Right atrium auricular region (tissue), 2 donors: Measurements from ENCODE around the gene PTPN7. TPM values are rescaled to one million over a fixed set of nuclear protein-coding genes. Genes with fewer than 3 reads are reported as not detected.
"Not testable (repeated sequence)": the region's sequence is repeated elsewhere in the genome, so short reads cannot be mapped to it uniquely, and the experiment has no call there.

Experiments
- DNase-seq: peaks from one replicate; pipeline ENCODE4 v3.0.0-alpha.2; 2019; ENCODE audit warnings: low spot score
- H3K27ac ChIP-seq, 2 donors: fragments of 200-600 bp; sonication (generic); 1 replicate in 1 of 2; 2 replicates in 1 of 2; pipeline ENCODE4 v1.5.1; 2016 to 2019
- H3K27me3 ChIP-seq, 2 donors: fragments of 200-600 bp; sonication (generic); one replicate each; pipeline versions ENCODE4 v1.5.1 to v1.6.0; 2017 to 2019
- H3K36me3 ChIP-seq: fragments of 200-600 bp; sonication (generic); one replicate; pipeline ENCODE4 v1.5.1; 2016
- H3K4me1 ChIP-seq, 2 donors: fragments of 200-600 bp; sonication (generic); one replicate each; pipeline versions ENCODE4 v1.5.1 to v1.6.0; 2017 to 2019
- H3K4me3 ChIP-seq, 2 donors: fragments of 200-600 bp; sonication (generic); 1 replicate in 1 of 2; 2 replicates in 1 of 2; pipeline ENCODE4 v1.5.1; 2017 to 2019; ENCODE audit warnings: mild to moderate bottlenecking in 1 of 2, moderate library complexity in 1 of 2
- H3K9me3 ChIP-seq, 2 donors: fragments of 200-600 bp; sonication (generic); one replicate each; pipeline ENCODE4 v1.5.1; 2019
- total RNA-seq, 2 donors: library from RNA; depleted of rRNA; stranded (reverse); fragments of >200 nt; gene quantifications; one replicate each; pipeline ENCODE4 v1.1.0, GENCODE V29; 2016
- TF ChIP-seq, protein P1 (sequence below), 2 donors: fragments of 200-600 bp; sonication (generic); IDR thresholded peaks; one replicate each; pipeline ENCODE4 v1.5.1; 2019; ENCODE audit warnings: antibody characterized with exemption in 2 of 2

The PTPN7 gene
- total RNA-seq, 2 donors from 2014 or later: 0.41 to 0.63 TPM

DNA sequence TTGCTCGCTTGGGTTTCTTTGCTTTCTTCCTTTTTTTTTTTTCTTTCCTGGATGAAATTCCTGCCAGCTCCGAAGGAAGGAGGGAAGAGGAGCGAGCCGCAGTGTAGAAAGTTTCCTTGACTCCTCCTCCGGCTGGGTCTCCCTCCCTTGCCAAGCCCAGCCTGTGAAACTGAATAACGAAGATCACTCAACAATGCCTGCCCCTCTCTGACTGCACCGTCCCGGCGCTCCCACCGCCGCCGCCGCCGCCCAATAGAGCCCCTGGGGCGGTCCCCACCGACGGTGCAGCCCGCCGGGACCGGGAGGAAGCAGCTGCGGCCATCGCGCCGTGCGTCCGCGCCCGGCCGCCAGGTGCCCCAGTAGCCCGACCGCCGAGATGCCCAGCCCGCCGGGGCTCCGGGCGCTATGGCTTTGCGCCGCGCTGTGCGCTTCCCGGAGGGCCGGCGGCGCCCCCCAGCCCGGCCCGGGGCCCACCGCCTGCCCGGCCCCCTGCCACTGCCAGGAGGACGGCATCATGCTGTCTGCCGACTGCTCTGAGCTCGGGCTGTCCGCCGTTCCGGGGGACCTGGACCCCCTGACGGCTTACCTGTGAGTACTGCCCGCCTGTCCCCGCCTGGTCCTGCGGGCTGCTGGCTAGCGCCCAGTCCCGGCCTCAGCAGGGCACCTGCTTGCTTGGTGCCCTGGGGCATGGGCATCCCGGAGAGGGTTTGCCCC lies 33.4 kb upstream of the PTPN7 start, which contains the start of gene LGR6:
Gene LGR6 (plus strand): TSS at position 186 of the 714 bp plus-strand sequence. CDS start 191 bp downstream, at position 377.
- Histone ChIP-seq H3K36me3 (no peaks in the 10 kb centered on the region), H3K9me3 (no peaks in the 10 kb centered on the region), H3K27ac (peak within 1 kb of the TSS in 1 of 2 donors; percentile 35), H3K4me1 (peaks cover 0 to 11% of the 10 kb centered on the region in 2 donors), H3K27me3 (no peaks in the 10 kb centered on the region), H3K4me3 (peak within 1 kb of the TSS; percentile 42 to 45)
- TF ChIP-seq, protein P1, sequence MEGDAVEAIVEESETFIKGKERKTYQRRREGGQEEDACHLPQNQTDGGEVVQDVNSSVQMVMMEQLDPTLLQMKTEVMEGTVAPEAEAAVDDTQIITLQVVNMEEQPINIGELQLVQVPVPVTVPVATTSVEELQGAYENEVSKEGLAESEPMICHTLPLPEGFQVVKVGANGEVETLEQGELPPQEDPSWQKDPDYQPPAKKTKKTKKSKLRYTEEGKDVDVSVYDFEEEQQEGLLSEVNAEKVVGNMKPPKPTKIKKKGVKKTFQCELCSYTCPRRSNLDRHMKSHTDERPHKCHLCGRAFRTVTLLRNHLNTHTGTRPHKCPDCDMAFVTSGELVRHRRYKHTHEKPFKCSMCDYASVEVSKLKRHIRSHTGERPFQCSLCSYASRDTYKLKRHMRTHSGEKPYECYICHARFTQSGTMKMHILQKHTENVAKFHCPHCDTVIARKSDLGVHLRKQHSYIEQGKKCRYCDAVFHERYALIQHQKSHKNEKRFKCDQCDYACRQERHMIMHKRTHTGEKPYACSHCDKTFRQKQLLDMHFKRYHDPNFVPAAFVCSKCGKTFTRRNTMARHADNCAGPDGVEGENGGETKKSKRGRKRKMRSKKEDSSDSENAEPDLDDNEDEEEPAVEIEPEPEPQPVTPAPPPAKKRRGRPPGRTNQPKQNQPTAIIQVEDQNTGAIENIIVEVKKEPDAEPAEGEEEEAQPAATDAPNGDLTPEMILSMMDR (IDR thresholded peaks at IDR 0.05): peak in 1 of 2 donors; percentile 39
- no peak for DNase-seq

DNA sequence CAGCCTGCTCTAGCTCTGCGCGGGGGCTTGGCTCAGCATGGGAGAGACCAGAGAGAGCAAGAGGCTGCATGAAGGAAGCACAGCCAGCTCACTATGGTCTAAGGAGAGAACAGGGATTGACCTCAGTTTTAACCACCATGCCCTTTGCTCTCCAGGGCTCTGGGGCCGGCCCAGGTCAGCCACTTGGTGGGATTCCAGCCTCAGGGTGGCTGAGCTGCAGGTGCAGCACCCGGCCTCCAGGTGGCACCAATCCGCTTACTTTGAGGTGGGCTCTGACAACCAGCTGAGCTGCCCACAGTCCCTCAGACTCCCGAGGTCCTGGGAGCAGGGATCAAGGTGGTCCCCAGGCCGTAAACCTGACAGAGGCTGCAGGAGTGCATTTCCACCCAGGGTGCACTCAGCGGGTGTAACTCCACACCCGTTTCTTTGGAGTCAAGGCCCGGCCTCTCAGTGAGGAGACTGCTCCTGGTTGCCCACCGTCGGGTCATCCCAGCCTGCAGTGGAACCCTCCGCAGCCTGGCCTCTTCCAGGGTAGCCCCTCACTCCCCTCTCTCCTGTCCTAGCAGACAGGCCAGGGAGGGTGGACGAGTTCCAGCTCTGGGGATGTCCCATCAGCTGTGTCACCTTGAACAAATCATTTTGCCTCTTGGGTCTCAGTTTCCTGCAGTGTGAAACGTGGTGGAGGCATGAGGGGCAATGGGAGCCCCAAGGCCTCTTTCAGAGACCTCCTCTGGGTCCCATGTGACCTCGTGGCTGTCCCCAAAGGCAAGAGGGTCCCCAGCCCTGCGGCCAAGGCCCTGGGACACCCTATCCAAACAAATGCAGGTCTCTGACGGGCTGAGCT lies 32.6 kb upstream of the PTPN7 start:
- Histone ChIP-seq H3K27ac (peak overlapping the region in 1 of 2 donors; percentile 35), H3K9me3 (no peaks in the 10 kb centered on the region), H3K4me3 (peak overlapping the region; percentile 42 to 45), H3K4me1 (peaks cover 0 to 10% of the 10 kb centered on the region in 2 donors), H3K36me3 (no peaks in the 10 kb centered on the region), H3K27me3 (no peaks in the 10 kb centered on the region)
- TF ChIP-seq, protein P1 (IDR thresholded peaks at IDR 0.05): peak; percentile 74 to 92
- DNase-seq: no peak

DNA sequence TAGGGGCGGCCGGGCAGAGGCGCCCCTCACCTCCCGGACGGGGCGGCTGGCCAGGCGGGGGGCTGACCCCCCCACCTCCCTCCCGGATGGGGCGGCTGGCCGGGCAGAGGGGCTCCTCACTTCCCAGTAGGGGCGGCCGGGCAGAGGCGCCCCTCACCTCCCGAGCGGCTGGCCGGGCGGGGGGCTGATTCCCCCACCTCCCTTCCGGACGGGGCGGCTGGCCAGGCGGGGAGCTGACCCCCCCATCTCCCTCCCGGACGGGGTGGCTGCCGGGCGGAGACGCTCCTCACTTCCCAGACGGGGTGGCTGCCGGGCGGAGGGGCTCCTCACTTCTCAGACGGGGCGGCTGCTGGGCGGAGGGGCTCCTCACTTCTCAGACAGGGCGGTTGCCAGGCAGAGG lies 31.0 kb upstream of the PTPN7 start:
- H3K4me1 ChIP-seq: peaks cover 0 to 10% of the 10 kb centered on the region in 2 donors
- DNase-seq, H3K27me3 ChIP-seq, H3K9me3 ChIP-seq, H3K4me3 ChIP-seq, H3K36me3 ChIP-seq, H3K27ac ChIP-seq: not testable (repeated sequence)

DNA sequence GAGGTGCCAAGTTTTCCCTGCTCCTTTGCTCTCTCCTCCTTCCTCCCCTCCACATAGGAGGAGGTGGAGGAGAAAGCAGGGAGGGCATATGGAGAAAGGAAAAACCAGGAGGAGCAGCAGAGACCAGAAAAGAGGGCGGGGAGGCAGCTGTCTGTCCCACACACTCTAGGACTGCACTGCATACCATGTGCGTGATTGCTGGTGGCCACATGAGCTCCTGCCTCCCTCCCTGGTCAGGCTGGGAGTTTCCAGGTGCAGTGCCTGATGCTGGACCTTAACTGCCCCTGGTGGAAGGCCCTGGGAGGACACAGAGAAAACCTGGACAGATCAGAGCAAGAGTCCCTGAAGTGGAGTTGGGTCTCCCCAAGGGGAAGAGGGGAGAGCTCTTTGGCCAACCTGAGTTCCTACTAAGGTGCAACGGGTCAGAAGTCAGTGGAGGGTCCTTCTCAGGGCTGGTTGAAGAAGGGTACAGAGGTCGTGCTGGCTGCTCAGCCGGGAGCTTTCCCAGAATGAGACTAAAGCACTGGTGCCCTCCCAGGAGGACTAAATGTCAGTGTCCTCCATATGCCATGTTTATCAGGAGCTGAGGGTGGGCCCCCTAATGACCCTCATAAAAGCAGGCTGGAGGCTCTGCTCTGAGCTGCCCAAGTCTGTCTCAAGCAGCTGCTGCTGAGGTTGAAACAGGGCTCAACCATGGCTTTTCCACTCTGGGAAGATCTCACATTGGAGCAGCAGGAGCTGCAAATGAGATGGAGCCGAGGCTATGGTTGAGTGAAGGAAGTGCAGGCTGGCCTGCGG lies 29.7 kb upstream of the PTPN7 start:
- DNase-seq: no peak
- Histone ChIP-seq H3K4me1 (peaks cover 0 to 11% of the 10 kb centered on the region in 2 donors), H3K4me3 (no peak overlapping the region), H3K27me3 (no peaks in the 10 kb centered on the region), H3K36me3 (no peaks in the 10 kb centered on the region), H3K9me3 (no peaks in the 10 kb centered on the region), H3K27ac (no peak overlapping the region)
- TF ChIP-seq, protein P1 (IDR thresholded peaks at IDR 0.05): no peak

DNA sequence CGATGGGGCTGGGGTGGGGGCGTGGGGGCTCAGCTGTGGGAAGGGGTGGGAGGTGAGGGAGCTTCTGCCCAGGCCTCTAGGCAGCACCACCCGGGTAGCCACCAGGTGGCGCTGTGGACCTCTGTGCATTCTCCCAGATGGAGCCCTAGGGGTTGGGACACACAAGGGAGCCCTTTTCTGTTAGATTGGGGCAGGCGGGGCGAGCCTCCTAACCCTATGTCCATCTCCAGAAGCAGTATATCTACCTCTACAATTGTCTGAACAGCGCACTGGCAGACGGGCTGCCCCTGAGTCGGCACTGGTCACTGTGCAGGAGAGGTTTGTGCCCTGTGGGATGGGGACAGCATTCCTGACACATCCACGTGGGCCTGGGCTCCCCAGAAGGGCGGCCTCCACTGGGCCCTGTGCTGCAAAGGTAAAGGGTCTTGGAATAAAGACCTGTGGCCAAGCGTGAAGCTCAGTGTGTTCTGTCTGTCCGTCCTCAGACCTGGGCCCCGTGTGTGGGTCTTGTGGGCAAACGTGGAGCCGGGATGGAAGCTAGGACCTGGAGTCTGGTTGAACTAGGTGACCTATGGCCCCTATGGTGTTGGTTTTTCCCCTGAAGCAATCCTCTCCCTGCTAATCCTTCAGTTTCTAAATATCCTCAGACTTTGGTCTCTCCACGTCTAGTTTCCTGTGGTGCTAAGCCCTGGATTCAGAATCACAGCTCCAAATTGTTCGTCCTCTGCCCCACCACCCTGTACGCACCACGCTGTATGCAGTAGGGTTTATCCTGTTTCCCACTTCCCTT lies 28.8 kb upstream of the PTPN7 start:
- TF ChIP-seq, protein P1 (IDR thresholded peaks at IDR 0.05): peak; percentile 92 to 94
- Histone ChIP-seq H3K36me3 (no peaks in the 10 kb centered on the region), H3K27me3 (no peaks in the 10 kb centered on the region), H3K9me3 (no peaks in the 10 kb centered on the region), H3K4me1 (peaks cover 0 to 15% of the 10 kb centered on the region in 2 donors), H3K27ac (no peak overlapping the region), H3K4me3 (no peak overlapping the region)
- DNase-seq: no peak
